GM21447 (cell line): Measurements from ENCODE around the gene XRN1.
A peak's percentile ranks its signal among the peaks of the same experiment; 100 is the strongest.
"Not testable (repeated sequence)": the region's sequence is repeated elsewhere in the genome, so short reads cannot be mapped to it uniquely, and the experiment has no call there.

Experiments
- ATAC-seq: cut with Tn5 transposase; IDR thresholded peaks from one replicate; pipeline ENCODE4 v1.9.1; 2021; ENCODE audit not compliant: unreplicated experiment

XRN1 gene

DNA sequence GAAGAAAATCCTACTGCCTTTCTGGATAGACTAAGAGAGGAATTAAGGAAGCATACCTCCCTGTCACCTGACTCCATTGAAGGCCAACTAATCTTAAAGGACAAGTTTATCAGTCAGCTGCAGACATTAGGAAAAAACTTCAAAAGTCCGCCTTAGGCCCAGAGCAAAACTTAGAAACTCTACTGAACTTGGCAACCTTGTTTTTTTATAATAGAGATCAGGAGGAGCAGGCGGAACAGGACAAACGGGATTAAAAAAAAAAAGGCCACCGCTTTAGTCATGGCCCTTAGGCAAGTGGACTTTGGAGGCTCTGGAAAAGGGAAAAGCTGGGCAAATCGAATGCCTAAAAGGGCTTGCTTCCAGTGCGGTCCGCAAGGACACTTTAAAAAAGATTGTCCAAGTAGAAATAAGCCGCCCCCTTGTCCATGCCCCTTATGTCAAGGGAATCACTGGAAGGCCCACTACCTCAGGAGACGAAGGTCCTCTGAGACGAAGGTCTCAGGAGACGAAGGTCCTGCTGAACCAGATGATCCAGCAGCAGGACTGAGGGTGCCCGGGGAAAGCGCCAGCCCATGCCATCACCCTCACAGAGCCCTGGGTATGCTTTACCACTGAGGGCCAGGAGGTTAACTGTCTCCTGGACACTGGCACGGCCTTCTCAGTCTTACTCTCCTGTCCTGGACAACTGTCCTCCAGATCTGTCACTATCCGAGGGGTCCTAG, 8.2 kb downstream of the XRN1 start:
- not testable (repeated sequence) for ATAC-seq

DNA sequence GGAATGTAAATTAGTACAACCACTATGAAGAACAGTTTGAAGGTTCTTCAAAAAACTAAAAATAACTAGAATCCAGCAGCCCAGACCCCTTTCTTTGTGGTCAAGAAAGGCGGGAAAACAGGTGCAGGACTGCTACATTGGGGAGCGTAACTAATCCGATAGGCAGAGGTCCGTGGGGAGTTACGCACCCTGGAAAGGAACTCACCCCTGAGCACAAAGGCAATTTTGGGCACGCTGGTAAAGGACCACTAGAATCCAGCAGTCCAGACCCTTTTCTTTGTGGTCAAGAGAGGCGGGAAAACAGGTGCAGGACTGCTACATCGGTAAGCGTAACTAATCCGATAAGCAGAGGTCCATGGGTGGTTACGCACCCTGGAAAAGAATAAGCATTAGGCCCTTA, 9.7 kb downstream of the XRN1 start:
- not testable (repeated sequence) for ATAC-seq

DNA sequence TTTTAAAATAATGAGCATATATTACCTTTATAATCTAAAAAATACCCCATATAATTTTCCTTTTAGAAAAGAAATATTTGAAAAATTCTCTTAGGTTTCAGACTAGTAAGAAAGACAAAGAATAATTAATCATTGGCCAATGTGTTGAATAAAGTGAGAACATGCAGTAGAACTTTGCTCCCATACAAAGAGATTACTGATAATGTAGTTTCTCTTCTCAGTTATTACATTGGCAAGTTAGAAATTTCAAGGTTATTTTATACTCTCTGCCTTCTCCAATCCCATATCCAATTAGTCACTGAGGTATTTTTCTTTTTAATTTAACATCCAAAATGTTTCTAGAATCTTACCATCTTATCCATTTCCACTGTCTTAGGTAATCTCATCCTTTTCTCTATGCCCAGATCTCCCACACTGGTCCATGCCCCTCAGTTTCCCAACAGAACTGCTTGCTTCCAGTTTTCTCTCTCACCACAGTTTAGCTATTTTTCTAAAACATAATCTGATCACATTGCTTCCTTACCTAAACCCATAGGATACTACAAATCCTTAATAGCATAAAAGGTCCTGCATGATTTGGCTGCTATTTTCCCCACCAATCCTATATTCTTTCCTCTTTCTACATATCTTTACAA, 10.8 kb downstream of the XRN1 start:
- ATAC-seq: no peak

DNA sequence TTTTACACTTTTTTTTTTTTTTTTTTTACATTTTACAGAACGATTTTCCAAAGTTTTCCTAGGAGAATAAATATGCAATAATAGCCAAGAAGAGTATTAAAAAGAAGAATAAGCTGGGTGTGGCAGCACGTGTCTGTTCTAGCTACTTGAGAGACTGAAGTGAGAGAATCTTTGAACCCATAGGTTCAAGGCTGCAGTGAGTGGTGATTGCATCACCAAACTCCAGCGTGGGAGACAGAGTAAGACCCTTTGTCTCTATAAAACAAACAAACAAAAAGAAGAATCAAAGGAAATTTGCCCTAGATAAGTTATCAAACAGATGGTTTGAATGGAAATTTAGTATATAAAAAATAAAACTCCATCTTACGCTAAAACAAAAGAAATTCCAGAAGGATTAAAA, 13.3 kb downstream of the XRN1 start:
- ATAC-seq: no peak

DNA sequence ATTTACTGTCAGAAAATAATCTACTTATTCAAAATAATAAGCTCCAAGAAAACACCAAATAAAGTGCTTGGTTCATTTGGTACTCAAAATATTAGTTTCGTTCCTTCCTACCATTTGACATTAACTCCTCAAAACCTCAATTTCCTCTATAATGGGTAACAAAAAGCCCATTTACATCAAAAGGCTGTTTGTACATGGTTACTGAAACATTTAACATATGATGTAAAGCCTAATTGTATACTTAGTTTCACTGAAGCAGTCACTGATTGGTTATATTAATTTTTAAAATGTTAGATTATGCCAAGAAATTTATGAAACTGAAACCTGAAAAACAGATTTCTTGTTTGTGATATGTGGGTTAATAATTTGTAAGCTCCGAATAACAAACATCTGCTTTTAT, 14.7 kb downstream of the XRN1 start:
- no peak for ATAC-seq

DNA sequence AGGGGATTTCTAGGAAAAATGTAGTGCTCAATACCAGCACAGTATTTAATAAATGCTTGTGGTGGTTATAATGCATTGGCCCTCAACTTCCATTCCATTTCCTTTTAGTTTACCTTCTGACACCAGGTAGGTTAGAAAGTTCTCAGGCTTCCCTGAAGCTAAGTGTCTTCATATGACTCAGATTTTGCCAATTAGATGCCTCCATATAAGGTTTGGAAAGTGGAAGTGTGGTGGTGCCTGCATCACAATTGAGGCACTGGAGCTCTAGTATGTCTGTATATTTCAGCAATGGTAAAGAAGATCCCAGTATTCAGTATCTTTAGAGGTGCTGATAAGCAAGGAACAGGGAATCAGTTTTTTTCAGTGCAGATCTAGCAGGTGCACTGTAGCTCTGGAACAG, 18.3 kb downstream of the XRN1 start:
- ATAC-seq: no peak

DNA sequence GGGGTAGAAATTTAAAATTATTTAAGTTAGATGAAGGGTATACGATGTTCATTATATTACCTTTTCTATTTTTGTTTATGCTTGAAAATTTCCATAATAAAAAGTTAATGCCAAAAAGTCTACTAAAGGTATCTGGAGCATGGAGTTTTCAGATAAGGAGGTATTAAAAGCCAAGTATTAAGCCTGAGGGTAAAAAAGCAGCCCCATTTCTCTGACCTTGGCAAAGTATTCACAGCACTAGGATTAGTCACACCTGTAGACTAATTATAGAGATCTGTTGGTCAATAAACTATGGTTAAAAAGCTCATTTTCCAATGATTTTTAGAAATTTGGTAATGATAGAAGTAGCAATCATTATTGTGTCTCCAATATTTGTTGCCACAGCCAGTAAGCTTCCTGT, 23.1 kb downstream of the XRN1 start:
- no peak for ATAC-seq

DNA sequence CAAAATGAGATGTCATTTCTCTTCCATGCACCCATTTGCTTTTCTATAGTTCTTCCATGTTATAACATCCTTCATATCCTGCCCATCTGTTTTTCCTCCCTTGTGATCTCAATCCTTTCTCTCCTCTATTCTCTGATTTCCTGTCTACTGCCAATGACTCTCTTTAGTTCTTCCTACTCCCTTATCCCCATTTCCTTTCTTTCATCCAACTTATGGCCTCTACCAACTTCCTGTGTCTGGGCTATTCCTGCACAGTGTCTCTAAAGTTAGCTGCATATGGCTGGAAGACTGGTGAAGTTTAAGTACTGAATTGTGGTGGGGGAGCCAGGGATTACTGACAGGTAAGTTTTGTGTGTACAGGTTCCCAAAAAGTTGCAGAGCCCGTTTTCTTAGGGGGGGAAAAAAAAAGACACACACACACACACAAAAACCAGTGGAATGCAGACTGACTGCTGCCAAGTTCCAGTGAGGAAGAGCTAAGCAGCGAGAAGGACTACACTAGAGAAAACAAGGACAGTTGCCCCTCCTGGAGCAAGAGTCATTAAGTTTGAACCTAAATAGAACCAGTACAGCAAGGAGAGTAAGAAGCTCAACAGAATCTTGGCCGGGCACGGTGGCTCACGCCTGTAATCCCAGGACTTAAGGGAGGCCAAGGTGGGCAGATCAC, 28.8 kb downstream of the XRN1 start:
- ATAC-seq: no peak

DNA sequence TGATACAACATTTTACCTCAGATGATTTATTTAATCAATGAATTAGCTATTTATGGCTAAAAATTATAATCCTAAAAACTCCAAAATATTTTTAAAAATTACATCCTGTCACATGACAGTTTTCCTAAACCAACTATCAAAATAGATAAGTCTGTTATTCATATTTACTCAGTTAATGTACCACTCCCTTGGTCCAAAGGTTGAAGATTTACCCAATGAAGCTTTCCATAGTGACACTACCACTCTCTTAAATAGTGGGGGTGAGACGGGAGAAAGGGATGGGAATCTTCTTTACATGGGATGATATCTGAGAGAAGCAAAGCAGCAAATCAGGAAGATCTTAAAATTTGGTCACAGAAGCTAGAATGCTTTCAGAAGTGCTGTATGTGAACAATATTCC, 30.5 kb downstream of the XRN1 start:
- ATAC-seq: no peak

DNA sequence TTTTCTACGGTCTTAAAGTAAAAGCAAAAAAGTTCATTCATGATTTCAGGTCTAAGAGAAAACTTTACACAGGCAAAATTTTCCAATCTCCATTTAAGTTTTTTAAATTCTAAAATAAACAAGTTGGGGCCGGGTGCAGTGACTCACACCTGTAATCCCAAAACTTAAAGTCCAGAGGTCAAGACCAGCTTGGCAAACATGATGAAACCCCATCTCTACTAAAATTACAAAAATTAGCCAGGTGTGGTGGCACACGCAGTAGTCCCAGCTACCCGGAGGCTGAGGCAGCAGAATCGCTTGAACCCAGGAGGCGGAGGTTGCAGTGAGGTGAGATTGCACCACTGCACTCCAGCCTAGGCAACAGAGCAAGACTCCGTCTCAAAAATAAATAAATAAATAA, 47.3 kb downstream of the XRN1 start:
- not testable (repeated sequence) for ATAC-seq

DNA sequence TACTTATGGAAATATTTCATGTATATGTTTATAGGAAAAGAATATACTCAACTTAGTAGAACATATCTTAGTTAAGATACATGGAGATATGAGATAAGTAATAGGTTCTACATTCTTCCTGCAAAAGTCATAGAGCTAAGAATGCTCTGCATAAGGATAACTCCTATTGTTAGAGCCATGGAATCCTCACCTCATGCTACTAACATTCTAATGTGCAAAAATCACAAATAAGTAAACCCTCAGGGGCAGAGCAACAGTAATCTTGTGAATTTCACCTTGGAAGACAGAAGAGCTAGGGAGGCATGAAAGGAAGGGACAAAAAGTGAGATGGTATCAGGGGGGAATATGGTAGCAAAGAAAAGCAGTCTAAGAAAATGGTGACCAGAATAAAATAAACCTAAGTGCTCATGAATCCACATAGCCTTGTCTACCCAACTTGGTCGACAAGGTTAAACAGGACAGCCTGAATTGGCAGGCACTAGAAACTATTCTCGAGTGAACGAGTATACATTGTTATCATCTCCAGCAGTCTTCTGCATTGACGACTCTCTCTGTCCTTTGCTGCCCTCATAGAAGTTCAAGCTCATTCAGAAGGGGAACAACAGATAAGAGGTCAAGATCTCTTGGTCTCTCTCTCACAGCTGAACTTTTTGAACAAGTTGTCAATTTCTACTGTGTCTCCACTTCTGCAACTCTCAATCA, 52.8 kb downstream of the XRN1 start:
- no peak for ATAC-seq

DNA sequence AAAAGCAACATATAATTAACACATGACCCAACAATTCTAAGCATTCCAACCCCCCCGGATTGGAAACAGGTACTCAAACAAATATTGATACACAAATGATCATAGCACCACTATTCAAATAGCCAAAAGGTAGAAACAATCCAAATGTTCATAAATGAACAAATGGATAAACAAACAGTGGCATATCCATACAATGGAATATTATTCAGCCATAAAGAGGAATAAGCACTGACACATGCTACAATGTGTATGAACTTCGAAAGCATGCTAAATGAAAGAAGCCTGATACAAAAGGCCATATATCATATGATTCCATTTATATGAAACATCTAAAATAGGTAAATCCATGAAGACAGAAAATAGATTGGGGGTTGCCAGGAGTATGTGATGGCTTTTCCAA, 62.8 kb downstream of the XRN1 start:
- no peak for ATAC-seq

DNA sequence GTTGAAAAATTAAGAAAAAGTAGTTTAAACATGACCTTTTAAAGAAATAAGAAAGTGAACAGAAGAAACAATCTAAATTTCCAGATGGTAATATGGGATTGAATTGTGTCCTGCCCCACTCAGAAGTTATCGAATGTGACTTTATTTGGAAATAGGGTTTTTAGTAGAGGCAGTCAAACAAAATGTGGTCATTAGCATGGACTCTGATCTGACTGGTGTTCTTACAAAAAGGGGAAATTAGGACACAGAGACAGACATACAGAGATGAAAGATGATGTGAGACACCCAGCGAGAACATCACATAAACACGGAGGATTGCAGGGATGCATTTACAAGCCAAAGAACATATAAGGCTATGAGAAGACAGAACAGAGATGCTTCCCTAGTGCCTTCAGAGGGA, 73.2 kb downstream of the XRN1 start:
- ATAC-seq: no peak

DNA sequence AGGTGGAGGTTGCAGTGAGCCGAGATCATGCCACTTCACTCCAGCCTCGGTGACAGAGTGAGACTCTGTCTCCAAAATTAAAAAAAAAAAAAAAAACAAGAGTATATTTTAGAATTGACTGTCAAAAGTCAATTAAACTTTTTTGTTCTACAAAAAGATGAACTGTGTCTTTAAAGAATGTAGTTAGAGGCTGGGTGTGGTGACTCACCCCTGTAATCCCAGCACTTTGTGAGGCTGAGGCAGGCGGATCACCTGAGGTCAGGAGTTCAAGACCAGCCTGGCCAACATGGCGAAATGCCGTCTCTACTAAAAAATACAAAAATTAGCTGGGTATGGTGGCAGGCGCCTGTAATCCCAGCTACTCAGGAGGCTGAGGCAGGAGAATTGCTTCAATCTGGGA, 78.3 kb downstream of the XRN1 start:
- ATAC-seq: not testable (repeated sequence)

DNA sequence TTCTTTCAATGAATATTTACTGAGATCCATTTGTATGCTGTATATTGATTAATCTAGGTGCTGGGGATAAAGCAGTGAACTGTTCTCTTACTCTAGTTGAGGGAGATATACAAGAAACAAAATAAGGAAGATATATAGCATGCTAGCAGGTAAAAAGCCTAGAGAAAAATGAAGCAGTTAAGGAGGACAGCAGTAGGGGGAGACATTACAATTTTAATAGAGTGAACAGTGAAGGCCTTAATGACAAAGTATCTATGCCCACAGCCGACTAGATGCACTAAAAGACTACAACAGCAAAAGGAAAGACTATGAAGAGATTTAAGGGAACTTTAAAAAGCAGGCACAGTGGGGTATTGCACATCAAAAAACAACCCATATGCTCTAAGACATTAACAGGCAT, 81.4 kb downstream of the XRN1 start:
- no peak for ATAC-seq

DNA sequence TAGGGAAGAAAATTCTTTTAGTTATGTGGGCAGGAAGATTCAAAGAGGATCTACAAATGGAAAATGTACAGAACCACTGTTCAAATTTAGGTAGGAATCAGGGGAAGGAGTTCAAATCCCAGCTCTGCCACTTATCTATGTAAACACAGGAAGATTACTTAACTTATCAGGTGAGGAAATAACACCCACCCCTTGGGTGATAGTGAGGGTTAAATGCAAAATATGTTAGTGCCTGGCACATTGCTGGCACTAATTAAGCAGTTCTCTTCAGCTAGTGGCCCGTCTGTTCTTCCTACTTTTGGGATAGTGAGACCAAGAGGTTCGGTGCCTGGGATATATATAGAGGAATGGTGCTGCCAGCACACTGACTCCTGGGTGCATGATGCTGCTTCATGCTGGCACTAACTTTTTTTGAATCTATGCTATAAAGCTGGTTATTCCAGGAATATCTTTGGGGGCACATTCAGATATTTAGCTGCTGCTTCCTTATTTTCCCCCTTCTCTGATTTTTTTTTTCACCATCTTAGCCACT, 83.8 kb downstream of the XRN1 start:
- ATAC-seq: no peak

DNA sequence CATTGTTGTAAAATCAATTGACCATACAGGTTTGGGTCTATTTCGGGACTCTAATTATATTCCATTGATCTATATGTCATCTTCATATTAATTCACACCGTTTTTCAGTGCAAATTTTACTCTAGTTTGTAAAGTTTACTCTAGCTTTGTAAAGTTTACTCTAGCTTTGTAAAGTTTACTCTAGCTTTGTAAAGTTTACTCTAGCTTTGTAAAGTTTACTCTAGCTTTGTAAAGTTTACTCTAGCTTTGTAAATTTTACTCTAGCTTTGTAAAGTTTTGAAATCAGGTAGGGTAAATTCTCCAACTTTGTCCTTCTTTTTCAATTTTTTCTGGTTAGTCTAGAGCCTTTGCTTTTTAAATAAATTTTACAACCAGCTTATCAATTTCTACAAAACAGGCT, 84.4 kb downstream of the XRN1 start:
- not testable (repeated sequence) for ATAC-seq

DNA sequence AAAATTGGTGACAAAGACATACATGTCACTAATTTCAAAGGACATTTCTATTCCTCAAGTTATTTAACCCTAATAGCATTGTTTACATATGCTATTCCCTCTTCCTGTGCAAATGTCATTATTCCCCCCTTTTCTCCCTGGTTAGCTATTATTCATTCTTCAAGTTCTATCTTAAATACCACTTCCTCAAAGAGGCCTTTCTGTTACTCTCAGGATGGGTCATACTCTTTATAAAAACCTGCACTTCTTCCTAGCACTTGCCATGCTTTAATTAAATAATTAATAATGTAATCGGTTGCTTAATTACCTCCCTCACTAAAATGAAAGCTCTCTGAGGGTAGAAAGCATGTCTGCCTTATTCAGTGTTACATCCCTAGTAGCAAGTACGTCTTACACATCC, 88.5 kb downstream of the XRN1 start:
- ATAC-seq: no peak

DNA sequence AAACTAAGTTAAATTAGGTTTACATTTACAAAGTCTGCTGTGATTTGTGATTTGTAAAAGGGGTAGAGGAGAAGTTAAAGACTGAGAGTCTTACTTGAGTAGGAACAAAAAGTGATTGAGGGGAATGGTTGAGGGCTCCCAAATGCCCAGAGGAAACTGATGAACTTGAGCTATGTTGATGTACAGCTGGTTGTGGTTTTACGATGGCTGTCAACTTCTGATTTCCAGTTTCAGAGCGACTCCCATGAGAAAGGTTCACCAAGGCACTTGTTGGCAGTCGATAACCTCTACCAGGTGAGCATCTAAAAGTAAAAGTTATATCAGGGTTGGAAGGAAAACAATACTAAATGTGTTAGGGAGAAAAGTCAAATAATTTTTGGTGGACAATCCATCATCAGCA, 91.0 kb downstream of the XRN1 start:
- ATAC-seq: peak; percentile 73

DNA sequence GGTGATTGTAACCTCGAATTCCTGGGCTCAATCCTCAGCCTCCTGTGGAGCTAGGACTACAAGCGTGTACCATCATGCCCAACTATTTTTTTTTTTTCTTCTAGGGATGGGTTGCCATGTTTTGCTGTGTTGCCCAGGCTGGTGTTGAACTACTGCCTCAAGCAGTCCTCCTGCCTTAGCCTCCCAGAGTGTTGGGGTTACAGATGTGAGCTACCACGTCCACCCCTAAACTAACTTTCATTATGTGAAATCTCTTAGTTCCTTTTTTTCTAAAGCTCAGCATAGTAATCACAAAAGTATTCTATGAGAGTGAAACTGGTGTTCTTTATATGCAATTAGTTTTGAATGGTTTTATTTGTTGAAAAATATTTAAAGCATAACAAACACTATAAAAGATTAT, 92.1 kb downstream of the XRN1 start:
- ATAC-seq: peak; percentile 62

DNA sequence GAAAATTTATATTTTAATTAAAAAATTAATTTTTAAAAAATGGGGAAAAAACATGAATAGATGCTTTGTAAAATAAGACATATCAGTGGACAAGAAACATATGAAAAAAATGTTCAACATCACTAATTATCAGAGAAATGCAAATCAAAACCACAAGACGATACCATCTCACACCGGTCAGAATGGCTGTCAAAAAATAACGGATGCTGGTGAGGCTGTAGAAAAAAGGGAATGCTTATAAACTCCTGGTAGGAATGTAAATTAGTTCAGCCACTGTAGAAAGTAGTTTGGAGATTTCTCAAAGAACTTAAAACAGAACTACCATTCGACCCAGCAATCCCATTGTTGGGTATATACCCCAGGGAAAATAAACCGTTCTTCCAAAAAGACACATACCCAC, 93.8 kb downstream of the XRN1 start:
- ATAC-seq: no peak

DNA sequence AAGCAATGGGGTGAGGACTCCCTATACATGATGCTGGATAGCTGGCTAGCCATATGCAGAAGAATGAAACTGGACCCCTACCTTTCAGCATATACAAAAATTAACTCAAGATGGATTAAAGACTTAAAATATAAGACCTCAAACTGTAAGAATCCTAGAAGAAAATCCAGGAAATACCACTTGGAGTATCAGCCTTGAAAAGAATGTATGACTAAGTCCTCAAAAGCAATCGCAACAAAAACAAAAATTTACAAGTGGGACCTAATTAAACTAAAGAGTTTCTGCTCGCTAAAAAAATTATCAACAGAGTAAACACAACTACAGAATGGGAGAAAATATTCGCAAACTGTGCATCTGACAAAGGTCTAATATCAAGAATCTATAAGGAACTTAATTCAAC, 94.3 kb downstream of the XRN1 start:
- ATAC-seq: no peak
